Testis (tissue), 3 donors: Measurements from ENCODE around the gene GRIP1. TPM values are rescaled to one million over a fixed set of nuclear protein-coding genes. Genes with fewer than 3 reads are reported as not detected.

Source experiments
- DNase-seq: peaks from one replicate; pipeline ENCODE4 v3.0.0-alpha.2; 2019
- H3K27ac ChIP-seq, 2 donors: fragments of 200-600 bp; sonication (generic); one replicate each; pipeline ENCODE4 v1.5.1; 2019
- H3K27me3 ChIP-seq: fragments of 200-600 bp; sonication (generic); one replicate; pipeline ENCODE4 v1.5.1; 2019
- H3K36me3 ChIP-seq: fragments of 200-600 bp; sonication (generic); one replicate; pipeline ENCODE4 v1.5.1; 2017; ENCODE audit warnings: low read depth; ENCODE audit errors: missing control alignments
- H3K4me1 ChIP-seq: fragments of 200-600 bp; sonication (generic); one replicate; pipeline ENCODE4 v1.5.1; 2019
- H3K4me3 ChIP-seq, 2 donors: fragments of 200-600 bp; sonication (generic); one replicate each; pipeline ENCODE4 v1.5.1; 2017 to 2019
- H3K9me3 ChIP-seq: fragments of 200-600 bp; sonication (generic); one replicate; pipeline ENCODE4 v1.5.1; 2017
- POLR2A ChIP-seq: fragments of 450-650 bp; IDR thresholded peaks from one replicate; pipeline ENCODE4 v1.6.1; 2017; ENCODE audit warnings: antibody characterized with exemption, mild to moderate bottlenecking, moderate library complexity
- WGBS, 2 donors: methylation state at CpG; one replicate each; pipeline ENCODE4 v1.1.5; 2018; 5-methylcytosine and 5-hydroxymethylcytosine counted together
- intact Hi-C: fragments of 100-400 bp; cut with DNase I; formaldehyde crosslinking; loops from one replicate; pipeline ENCODE4 v1.15.1; 2023; ENCODE audit warnings: low total_unique reads
- polyA plus RNA-seq: library from polyadenylated mRNA; stranded (reverse); fragments of 350-450 nt; fragmentation: Illumina TruSeq; extraction: RNeasy Lipid Tissue Mini Kit (QIAGEN cat#74804); gene quantifications from one replicate; pipeline ENCODE4 v1.2.3, GENCODE V29; 2014; ENCODE audit warnings: low read depth, low replicate concordance; ENCODE audit not compliant: insufficient read depth
- total RNA-seq, 2 donors: library from RNA; depleted of rRNA; stranded (reverse); fragments of >200 nt; gene quantifications; one replicate each; pipeline ENCODE4 v1.2.3, GENCODE V29; 2016
- TF ChIP-seq, protein P1 (sequence below), 3 experiments: fragments of 450-650 bp in 2 of 3; fragments of 200-600 bp in 1 of 3; sonication (generic) in 1 of 3; IDR thresholded peaks; one replicate each; pipeline ENCODE4 v1.5.1; 2016 to 2019; ENCODE audit warnings: antibody characterized with exemption in 3 of 3, mild to moderate bottlenecking in 2 of 3, moderate library complexity in 1 of 3

Gene GRIP1
- total and polyA plus RNA-seq, 3 donors from 2014 or later = 12.0 to 14.0 (median 12.9) TPM

GRCh38 chr12:66600903-66601302, 78.0 kb downstream of the GRIP1 start:
- no peak overlapping the region for H3K4me3 ChIP-seq
- no peaks in the 10 kb centered on the region for H3K9me3 ChIP-seq
- intact Hi-C loops = no loop called here
- DNase-seq = no peak
- no peak overlapping the region for H3K27ac ChIP-seq
- no peaks in the 10 kb centered on the region for H3K4me1 ChIP-seq
- H3K27me3 ChIP-seq = no peaks in the 10 kb centered on the region
- WGBS, 2 donors = 85 to 89% methylated on average over 2 of the region's 2 CpGs
- TF ChIP-seq, protein P1, sequence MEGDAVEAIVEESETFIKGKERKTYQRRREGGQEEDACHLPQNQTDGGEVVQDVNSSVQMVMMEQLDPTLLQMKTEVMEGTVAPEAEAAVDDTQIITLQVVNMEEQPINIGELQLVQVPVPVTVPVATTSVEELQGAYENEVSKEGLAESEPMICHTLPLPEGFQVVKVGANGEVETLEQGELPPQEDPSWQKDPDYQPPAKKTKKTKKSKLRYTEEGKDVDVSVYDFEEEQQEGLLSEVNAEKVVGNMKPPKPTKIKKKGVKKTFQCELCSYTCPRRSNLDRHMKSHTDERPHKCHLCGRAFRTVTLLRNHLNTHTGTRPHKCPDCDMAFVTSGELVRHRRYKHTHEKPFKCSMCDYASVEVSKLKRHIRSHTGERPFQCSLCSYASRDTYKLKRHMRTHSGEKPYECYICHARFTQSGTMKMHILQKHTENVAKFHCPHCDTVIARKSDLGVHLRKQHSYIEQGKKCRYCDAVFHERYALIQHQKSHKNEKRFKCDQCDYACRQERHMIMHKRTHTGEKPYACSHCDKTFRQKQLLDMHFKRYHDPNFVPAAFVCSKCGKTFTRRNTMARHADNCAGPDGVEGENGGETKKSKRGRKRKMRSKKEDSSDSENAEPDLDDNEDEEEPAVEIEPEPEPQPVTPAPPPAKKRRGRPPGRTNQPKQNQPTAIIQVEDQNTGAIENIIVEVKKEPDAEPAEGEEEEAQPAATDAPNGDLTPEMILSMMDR (IDR thresholded peaks at IDR 0.05) = no peak
- no peak for TF ChIP-seq POLR2A
- H3K36me3 ChIP-seq = no peaks in the 10 kb centered on the region

- no peak for DNase-seq
- no peaks in the 10 kb centered on the region for H3K36me3 ChIP-seq
- no peaks in the 10 kb centered on the region for H3K27me3 ChIP-seq
- WGBS, 2 donors = 46 to 59% methylated on average over 1 of the region's 1 CpG
- no peaks in the 10 kb centered on the region for H3K9me3 ChIP-seq
- H3K4me3 ChIP-seq = no peak overlapping the region
- H3K4me1 ChIP-seq = no peaks in the 10 kb centered on the region
- TF ChIP-seq POLR2A = no peak
- TF ChIP-seq, protein P1 (IDR thresholded peaks at IDR 0.05) = no peak
- intact Hi-C loops = no loop called here
- H3K27ac ChIP-seq = no peak overlapping the region
Measured at GRCh38 chr12:66599816-66600215, 79.1 kb downstream of the GRIP1 start.

- H3K4me1 ChIP-seq = no peaks in the 10 kb centered on the region
- WGBS, 2 donors = 50 to 53% methylated on average over 2 of the region's 2 CpGs
- intact Hi-C loops = no loop called here
- no peak for DNase-seq
- H3K27ac ChIP-seq = no peak overlapping the region
- H3K4me3 ChIP-seq = no peak overlapping the region
- no peaks in the 10 kb centered on the region for H3K27me3 ChIP-seq
- TF ChIP-seq, protein P1 (IDR thresholded peaks at IDR 0.05) = no peak
- no peak for TF ChIP-seq POLR2A
- no peaks in the 10 kb centered on the region for H3K9me3 ChIP-seq
- H3K36me3 ChIP-seq = no peaks in the 10 kb centered on the region
Measured at GRCh38 chr12:66598608-66599007, 80.3 kb downstream of the GRIP1 start.

GRCh38 chr12:66598079-66598478, 80.8 kb downstream of the GRIP1 start:
- H3K36me3 ChIP-seq = no peaks in the 10 kb centered on the region
- H3K27me3 ChIP-seq = no peaks in the 10 kb centered on the region
- no peak overlapping the region for H3K4me3 ChIP-seq
- H3K9me3 ChIP-seq = no peaks in the 10 kb centered on the region
- TF ChIP-seq, protein P1 (IDR thresholded peaks at IDR 0.05) = no peak
- TF ChIP-seq POLR2A = no peak
- H3K4me1 ChIP-seq = no peaks in the 10 kb centered on the region
- H3K27ac ChIP-seq = no peak overlapping the region
- intact Hi-C loops = no loop called here
- DNase-seq = no peak
- WGBS, 2 donors = 78 to 81% methylated on average over 4 of the region's 4 CpGs

DNA sequence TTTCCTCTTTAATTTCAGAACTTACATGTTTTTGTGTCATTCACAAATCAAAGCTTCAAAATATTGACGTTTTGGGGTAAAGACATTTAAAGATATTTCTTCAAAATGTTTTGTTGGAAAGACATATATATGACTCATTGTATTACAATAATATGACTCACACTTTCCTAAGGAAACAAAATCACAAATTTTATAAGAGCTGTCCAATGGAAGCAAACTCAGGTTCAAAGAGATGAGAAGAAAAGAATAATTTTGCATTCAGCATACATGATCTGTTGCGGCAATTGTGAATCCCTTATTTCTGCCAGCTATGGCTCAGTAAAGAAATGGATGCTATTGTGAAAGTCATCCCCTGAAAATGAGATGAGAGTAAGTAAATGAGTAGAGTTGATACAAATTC, 82.7 kb downstream of the GRIP1 start:
- no peaks in the 10 kb centered on the region for H3K4me1 ChIP-seq
- no peak for DNase-seq
- H3K4me3 ChIP-seq = no peak overlapping the region
- H3K36me3 ChIP-seq = no peaks in the 10 kb centered on the region
- TF ChIP-seq, protein P1 (IDR thresholded peaks at IDR 0.05) = no peak
- no peak for TF ChIP-seq POLR2A
- no peaks in the 10 kb centered on the region for H3K27me3 ChIP-seq
- intact Hi-C loops = no loop called here
- no peak overlapping the region for H3K27ac ChIP-seq
- 86 to 87% methylated on average over 2 of the region's 2 CpGs for WGBS, 2 donors
- no peaks in the 10 kb centered on the region for H3K9me3 ChIP-seq
